Body of pancreas (tissue), 4 donors: Measurements from ENCODE around the gene KLHL40.

Source experiments
- CTCF ChIP-seq, 7 experiments: fragments of 450-650 bp in 4 of 7; fragments of 200-600 bp in 3 of 7; sonication (generic) in 3 of 7; IDR thresholded peaks; one replicate each; pipeline ENCODE4 v1.5.1; 2016 to 2019; ENCODE audit warnings: antibody characterized with exemption in 7 of 7
- POLR2A ChIP-seq, 3 donors: fragments of 450-650 bp; IDR thresholded peaks; one replicate each; pipeline ENCODE4 v1.6.1; 2016; ENCODE audit warnings: antibody characterized with exemption in 3 of 3, mild to moderate bottlenecking in 2 of 3

- no peak for TF ChIP-seq POLR2A (IDR thresholded peaks at IDR 0.05)
- no peak for TF ChIP-seq CTCF (IDR thresholded peaks at IDR 0.05)
These were observed 13.5 kb downstream of the KLHL40 start for GRCh38 chr3:42698911-42699230.
